HUES48 (cell line): ENCODE results near the gene SCFD1.
"Not testable (repeated sequence)": the region's sequence is repeated elsewhere in the genome, so short reads cannot be mapped to it uniquely, and the experiment has no call there.

Experiments used
- H3K27ac ChIP-seq: one replicate; pipeline ENCODE4 v1.7.0; 2013; ENCODE audit warnings: low read depth, low read length, inconsistent platforms
- H3K27me3 ChIP-seq: 2 replicates; pipeline ENCODE4 v1.6.1; 2013; ENCODE audit warnings: mild to moderate bottlenecking, low read length; ENCODE audit not compliant: control insufficient read depth, insufficient read depth
- H3K36me3 ChIP-seq: 2 replicates; pipeline ENCODE4 v1.6.1; 2013; ENCODE audit warnings: low read length; ENCODE audit not compliant: control insufficient read depth, insufficient read depth
- H3K4me1 ChIP-seq: 2 replicates; pipeline ENCODE4 v1.6.1; 2013; ENCODE audit warnings: mild to moderate bottlenecking, low read length; ENCODE audit not compliant: control insufficient read depth, insufficient read depth
- H3K4me3 ChIP-seq: 2 replicates; pipeline ENCODE4 v1.5.1; 2013; ENCODE audit warnings: mild to moderate bottlenecking, low read depth, low read length
- H3K9ac ChIP-seq: 2 replicates; pipeline ENCODE4 v1.6.1; 2013; ENCODE audit warnings: mild to moderate bottlenecking, low read depth, low read length, moderate library complexity
- H3K9me3 ChIP-seq: 2 replicates; pipeline ENCODE4 v1.6.1; 2013; ENCODE audit warnings: low read length; ENCODE audit not compliant: control insufficient read depth, insufficient read depth

SCFD1 gene

GRCh38 chr14:30614155-30614554, 8.0 kb upstream of the SCFD1 start:
- Histone ChIP-seq H3K27me3 (no peaks in the 10 kb centered on the region), H3K9me3 (no peaks in the 10 kb centered on the region), H3K4me3 (no peak overlapping the region), H3K4me1 (no peaks in the 10 kb centered on the region), H3K27ac (no peak overlapping the region), H3K36me3 (peaks cover 87% of the 10 kb centered on the region), H3K9ac (no peak overlapping the region)

GRCh38 chr14:30620178-30620577, 1.9 kb upstream of the SCFD1 start:
- H3K4me1 ChIP-seq = peaks cover 13% of the 10 kb centered on the region
- H3K36me3 ChIP-seq = peaks cover 32% of the 10 kb centered on the region
- no peak overlapping the region for H3K9ac ChIP-seq
- no peaks in the 10 kb centered on the region for H3K9me3 ChIP-seq
- H3K27me3 ChIP-seq = no peaks in the 10 kb centered on the region
- H3K4me3 ChIP-seq = no peak overlapping the region
- H3K27ac ChIP-seq = no peak overlapping the region

- H3K36me3 ChIP-seq = peaks cover 19% of the 10 kb centered on the region
- H3K4me1 ChIP-seq = peaks cover 13% of the 10 kb centered on the region
- no peaks in the 10 kb centered on the region for H3K9me3 ChIP-seq
- peak overlapping the region; percentile 99 for H3K27ac ChIP-seq
- no peaks in the 10 kb centered on the region for H3K27me3 ChIP-seq
- peak overlapping the region; percentile 100 for H3K9ac ChIP-seq
- H3K4me3 ChIP-seq = peak overlapping the region; percentile 96
Observed at GRCh38 chr14:30621354-30621939, 672 bp upstream of the SCFD1 start.

GRCh38 chr14:30623412-30624131, 1.5 kb downstream of the SCFD1 start:
- peaks cover 13% of the 10 kb centered on the region for H3K4me1 ChIP-seq
- no peaks in the 10 kb centered on the region for H3K9me3 ChIP-seq
- no peak overlapping the region for H3K27ac ChIP-seq
- peaks cover 9% of the 10 kb centered on the region for H3K36me3 ChIP-seq
- H3K9ac ChIP-seq = no peak overlapping the region; the same call in 1 of the 2 replicates
- no peaks in the 10 kb centered on the region for H3K27me3 ChIP-seq
- peak overlapping the region; percentile 96 for H3K4me3 ChIP-seq

GRCh38 chr14:30624132-30624423, 2.0 kb downstream of the SCFD1 start:
- no peaks in the 10 kb centered on the region for H3K9me3 ChIP-seq
- H3K27me3 ChIP-seq = no peaks in the 10 kb centered on the region
- no peak overlapping the region for H3K9ac ChIP-seq
- H3K27ac ChIP-seq = no peak overlapping the region
- peak overlapping the region; percentile 96 for H3K4me3 ChIP-seq
- peaks cover 13% of the 10 kb centered on the region for H3K4me1 ChIP-seq
- peaks cover 10% of the 10 kb centered on the region for H3K36me3 ChIP-seq

- Histone ChIP-seq H3K9ac (no peak overlapping the region), H3K27me3 (no peaks in the 10 kb centered on the region), H3K27ac (no peak overlapping the region), H3K4me3 (no peak overlapping the region), H3K36me3 (peaks cover 15% of the 10 kb centered on the region), H3K9me3 (no peaks in the 10 kb centered on the region), H3K4me1 (peaks cover 13% of the 10 kb centered on the region)
Observed at GRCh38 chr14:30625533-30625932, 3.4 kb downstream of the SCFD1 start.

- H3K4me3 ChIP-seq, H3K27ac ChIP-seq, H3K4me1 ChIP-seq, H3K9me3 ChIP-seq, H3K9ac ChIP-seq, H3K27me3 ChIP-seq: not testable (repeated sequence)
- peaks cover 51% of the 10 kb centered on the region for H3K36me3 ChIP-seq
Observed at GRCh38 chr14:30629432-30629831, 7.3 kb downstream of the SCFD1 start.

- Histone ChIP-seq H3K9me3 (no peaks in the 10 kb centered on the region), H3K27me3 (no peaks in the 10 kb centered on the region), H3K4me3 (no peak overlapping the region), H3K9ac (no peak overlapping the region), H3K36me3 (peaks cover 59% of the 10 kb centered on the region), H3K27ac (no peak overlapping the region), H3K4me1 (no peaks in the 10 kb centered on the region)
Observed at GRCh38 chr14:30630248-30630647, 8.1 kb downstream of the SCFD1 start.

- Histone ChIP-seq H3K4me1 (no peaks in the 10 kb centered on the region), H3K9me3 (no peaks in the 10 kb centered on the region), H3K9ac (no peak overlapping the region), H3K4me3 (no peak overlapping the region), H3K36me3 (peaks cover 70% of the 10 kb centered on the region), H3K27me3 (no peaks in the 10 kb centered on the region), H3K27ac (no peak overlapping the region)
Observed at GRCh38 chr14:30632730-30633129, 10.6 kb downstream of the SCFD1 start.

- H3K4me1 ChIP-seq = no peaks in the 10 kb centered on the region
- H3K27ac ChIP-seq = no peak overlapping the region
- no peak overlapping the region for H3K4me3 ChIP-seq
- peaks cover 81% of the 10 kb centered on the region for H3K36me3 ChIP-seq
- H3K27me3 ChIP-seq = no peaks in the 10 kb centered on the region
- peaks cover 5% of the 10 kb centered on the region for H3K9me3 ChIP-seq
- no peak overlapping the region for H3K9ac ChIP-seq
Observed at GRCh38 chr14:30638926-30639325, 16.8 kb downstream of the SCFD1 start.

- Histone ChIP-seq H3K27me3 (no peaks in the 10 kb centered on the region), H3K27ac (no peak overlapping the region), H3K36me3 (peaks cover 80% of the 10 kb centered on the region), H3K4me1 (no peaks in the 10 kb centered on the region), H3K4me3 (no peak overlapping the region), H3K9ac (no peak overlapping the region), H3K9me3 (peaks cover 16% of the 10 kb centered on the region)
Observed at GRCh38 chr14:30641207-30641606, 19.1 kb downstream of the SCFD1 start.
